ENCODE results near the gene ADARB1.

DNA sequence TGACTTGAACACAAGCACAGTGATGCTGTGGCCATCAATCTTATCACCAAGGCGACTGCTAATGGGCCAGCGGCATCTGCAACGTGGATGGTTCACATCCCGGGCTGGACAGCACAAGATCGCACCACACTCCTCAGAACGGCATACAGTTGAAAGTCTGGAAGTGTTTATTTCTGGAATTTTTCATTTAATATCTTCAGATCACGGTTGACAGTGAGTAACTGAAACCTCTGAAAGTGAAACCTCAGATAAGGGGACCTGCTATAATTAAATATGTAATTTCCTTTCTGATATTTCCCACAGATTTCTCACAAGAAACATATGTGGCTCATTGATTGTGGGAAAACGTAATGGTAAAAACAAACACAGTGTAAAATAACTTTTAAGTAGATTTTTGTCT lies 129.6 kb downstream of the ADARB1 start:
- no peak for TF ChIP-seq HDAC6 (IDR thresholded peaks at IDR 0.05; ENCODE audit: low read depth, low read length)
- no peak for TF ChIP-seq CTCF (IDR thresholded peaks at IDR 0.05; ENCODE audit: control extremely low read depth in 1 of 3, insufficient read depth in 1 of 3, low read depth in 1 of 3, low read length in 3 of 3)
- no peak for TF ChIP-seq TAF1 (IDR thresholded peaks at IDR 0.05; ENCODE audit: low read depth, low read length)
- no peak for TF ChIP-seq POLR2A (IDR thresholded peaks at IDR 0.05; ENCODE audit: control extremely low read depth in 1 of 2, low read depth in 2 of 2, low read length in 2 of 2)
- TF ChIP-seq EP300 (IDR thresholded peaks at IDR 0.05; ENCODE audit: borderline replicate concordance in 1 of 2, low read depth in 2 of 2, low read length in 2 of 2) = no peak
- no peak for TF ChIP-seq SP1 (IDR thresholded peaks at IDR 0.05; ENCODE audit: low read depth, low read length)
- TF ChIP-seq NANOG (IDR thresholded peaks at IDR 0.05; ENCODE audit: insufficient read depth, low read depth, low read length, poor library complexity, severe bottlenecking) = no peak
- no peak for TF ChIP-seq CHD2 (IDR thresholded peaks at IDR 0.05; ENCODE audit: low read length)
- TF ChIP-seq JUND (IDR thresholded peaks at IDR 0.05; ENCODE audit: low read length) = no peak

Data from H1 (cell line).